Large intestine (tissue), 12 donors: ENCODE measurements around the gene MSANTD1. TPM values are rescaled to one million over a fixed set of nuclear protein-coding genes. Genes with fewer than 3 reads are reported as not detected.
A peak's percentile ranks its signal among the peaks of the same experiment; 100 is the strongest.

Source experiments
- DNase-seq, 2 donors: peaks; one replicate each; pipeline versions ENCODE4 v3.0.0 to v3.0.0-alpha.2; 2013
- H3K27ac ChIP-seq: one replicate; pipeline ENCODE4 v1.5.1; 2013; ENCODE audit warnings: low read length
- H3K27me3 ChIP-seq: 2 replicates; pipeline ENCODE4 v1.6.1; 2013; ENCODE audit warnings: low read length; ENCODE audit not compliant: control insufficient read depth, insufficient read depth
- H3K36me3 ChIP-seq: 2 replicates; pipeline ENCODE4 v1.6.1; 2013; ENCODE audit warnings: low read length; ENCODE audit not compliant: control insufficient read depth, insufficient read depth
- H3K4me1 ChIP-seq: one replicate; pipeline ENCODE4 v1.6.1; 2013; ENCODE audit warnings: low read length; ENCODE audit not compliant: control insufficient read depth, insufficient read depth
- H3K4me3 ChIP-seq: one replicate; pipeline ENCODE4 v1.5.1; 2013; ENCODE audit warnings: low read length
- H3K9me3 ChIP-seq: one replicate; pipeline ENCODE4 v1.6.1; 2013; ENCODE audit warnings: mild to moderate bottlenecking, low read depth, low read length, moderate library complexity; ENCODE audit not compliant: control insufficient read depth
- WGBS: methylation state at CpG from one replicate; pipeline ENCODE4 v1.1.5; 2013; ENCODE audit warnings: low lambda C conversion rate; ENCODE audit not compliant: insufficient coverage; 5-methylcytosine and 5-hydroxymethylcytosine counted together
- long read RNA-seq, 11 donors: transcript quantifications; one replicate each; lab custom pipeline, GENCODE V29; 2026
- polyA plus RNA-seq: library from polyadenylated mRNA; unstranded; fragments of 120-200 nt; gene quantifications from one replicate; pipeline ENCODE4 v1.2.1, GENCODE V29; 2013

The MSANTD1 gene
- 1.0 TPM for polyA plus RNA-seq
- long read RNA-seq, donor 1 = 0 reads
- long read RNA-seq, donor 2 = 0 reads
- long read RNA-seq, donor 3 = 0 reads
- long read RNA-seq, donor 4 = 0 reads
- long read RNA-seq, donor 5 = 0 reads
- long read RNA-seq, donor 6 = 0 reads
- long read RNA-seq, donor 7 = 0 reads
- long read RNA-seq, donor 8 = 0 reads
- long read RNA-seq, donor 9, partial matches to known transcripts = 0 of 1 reads
- long read RNA-seq, donor 9, other reads (novel, unspliced or antisense) = 0 of 1 reads
- long read RNA-seq, donor 10 = 0 reads
- long read RNA-seq, donor 11 = 0 reads

- Histone ChIP-seq H3K4me1 (no peaks in the 10 kb centered on the region), H3K36me3 (peaks cover 4% of the 10 kb centered on the region), H3K9me3 (no peaks in the 10 kb centered on the region), H3K4me3 (no peak within 1 kb of the TSS), H3K27ac (no peak within 1 kb of the TSS), H3K27me3 (no peaks in the 10 kb centered on the region)
- 95% methylated on average over 3 of the region's 72 CpGs for WGBS
- peak; percentile 38 to 39 for DNase-seq
Observed at GRCh38 chr4:3248811-3249661, at the start of gene MSANTD1. Gene MSANTD1, plus strand, starts transcription at chr4:3249159. Its CDS starts 64 bp downstream, at chr4:3249223.

DNA sequence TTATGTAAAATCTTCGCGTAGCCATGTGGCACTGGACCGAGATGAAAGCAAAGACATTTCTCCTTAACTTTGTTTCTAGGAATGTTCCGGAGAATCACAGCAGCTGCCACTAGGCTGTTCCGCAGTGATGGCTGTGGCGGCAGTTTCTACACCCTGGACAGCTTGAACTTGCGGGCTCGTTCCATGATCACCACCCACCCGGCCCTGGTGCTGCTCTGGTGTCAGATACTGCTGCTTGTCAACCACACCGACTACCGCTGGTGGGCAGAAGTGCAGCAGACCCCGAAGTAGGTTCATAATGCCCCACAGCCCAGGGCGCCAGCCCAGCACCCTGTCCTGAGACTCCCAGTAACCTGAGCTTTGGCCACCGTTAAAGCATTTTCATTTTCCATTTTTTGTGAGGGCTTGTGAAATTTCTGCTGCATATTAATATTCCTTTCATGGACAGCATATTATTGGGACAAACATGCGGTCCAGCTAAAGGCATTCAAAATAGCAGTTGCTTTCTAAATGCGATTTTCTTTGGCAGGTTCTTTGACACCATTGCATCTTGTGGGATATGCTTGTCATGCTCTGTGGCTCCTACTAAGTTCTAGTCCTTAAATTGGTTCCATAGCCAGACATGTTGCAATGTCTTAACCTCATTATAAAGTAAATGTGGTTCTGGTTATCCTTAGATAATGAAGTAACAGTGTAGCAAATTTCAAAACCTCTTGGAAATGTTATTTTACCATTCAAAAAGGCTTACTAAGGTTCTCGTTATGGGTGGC lies 49.1 kb upstream of the MSANTD1 start:
- Histone ChIP-seq H3K36me3 (peaks cover 69% of the 10 kb centered on the region), H3K9me3 (no peaks in the 10 kb centered on the region), H3K27ac (no peak overlapping the region), H3K4me1 (no peaks in the 10 kb centered on the region), H3K4me3 (no peak overlapping the region), H3K27me3 (no peaks in the 10 kb centered on the region)
- DNase-seq = no peak
- WGBS = 94% methylated on average over 3 of the region's 17 CpGs

- Histone ChIP-seq H3K4me1 (no peaks in the 10 kb centered on the region), H3K4me3 (no peak overlapping the region), H3K27ac (no peak overlapping the region), H3K36me3 (peaks cover 62% of the 10 kb centered on the region), H3K27me3 (no peaks in the 10 kb centered on the region), H3K9me3 (no peaks in the 10 kb centered on the region)
- WGBS = 100% methylated on average over 1 of the region's 8 CpGs
- DNase-seq = no peak
Observed at GRCh38 chr4:3200423-3201090, 48.4 kb upstream of the MSANTD1 start.

- Histone ChIP-seq H3K4me1 (no peaks in the 10 kb centered on the region), H3K4me3 (no peak overlapping the region), H3K36me3 (peaks cover 59% of the 10 kb centered on the region), H3K27ac (no peak overlapping the region), H3K27me3 (no peaks in the 10 kb centered on the region), H3K9me3 (no peaks in the 10 kb centered on the region)
- DNase-seq = no peak
- WGBS = 96% methylated on average over 4 of the region's 11 CpGs
Observed at GRCh38 chr4:3201718-3202702, 46.9 kb upstream of the MSANTD1 start.

DNA sequence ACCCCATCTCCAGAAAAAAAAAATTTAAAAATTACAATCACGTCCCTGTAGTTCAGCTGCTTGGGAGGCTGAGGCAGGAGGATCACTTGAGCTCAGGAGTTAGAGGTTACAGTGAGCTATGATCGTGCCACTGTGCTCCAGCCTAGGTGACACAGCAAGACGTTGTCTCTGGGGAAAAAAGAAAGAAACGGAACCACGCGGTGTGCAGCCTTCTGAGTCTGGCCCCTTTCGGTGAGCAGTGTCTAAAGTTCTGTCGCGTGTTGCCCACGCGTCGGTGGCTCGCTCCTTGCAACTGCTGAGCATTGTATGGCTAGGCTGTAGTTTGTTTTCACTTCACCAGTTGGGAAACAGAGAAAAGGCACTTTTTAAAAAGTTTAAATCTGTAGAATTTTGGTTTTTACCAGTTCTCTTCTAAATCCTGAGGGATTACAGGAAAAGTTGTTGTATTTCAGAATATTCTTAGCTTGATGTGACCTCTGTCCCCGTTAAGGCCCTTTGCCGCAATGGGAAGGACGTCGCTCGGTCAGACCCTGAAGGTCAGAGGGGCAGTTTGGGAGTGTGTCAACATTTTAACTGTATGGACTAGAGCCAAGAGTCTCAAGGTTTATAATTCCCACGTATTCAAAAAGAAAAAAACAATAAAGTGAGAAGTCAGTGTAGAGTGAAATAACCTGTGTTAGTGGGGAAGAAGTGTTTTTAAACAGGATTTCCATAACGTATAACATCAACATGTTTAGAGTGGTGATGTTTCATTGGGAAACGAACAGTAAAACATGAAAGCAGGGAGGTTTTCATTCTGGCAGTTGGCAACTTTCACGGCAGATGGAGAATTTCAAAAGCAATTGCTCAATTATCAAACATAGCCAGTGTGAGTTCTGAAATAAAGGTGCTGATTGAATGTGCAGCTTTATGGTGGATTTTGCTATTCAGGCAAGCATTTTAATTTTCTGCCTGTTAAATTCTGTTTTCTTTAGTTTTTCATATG lies 45.8 kb upstream of the MSANTD1 start:
- peaks cover 52% of the 10 kb centered on the region for H3K36me3 ChIP-seq
- no peak overlapping the region for H3K27ac ChIP-seq
- H3K4me3 ChIP-seq = no peak overlapping the region
- DNase-seq = no peak
- H3K9me3 ChIP-seq = no peaks in the 10 kb centered on the region
- H3K4me1 ChIP-seq = no peaks in the 10 kb centered on the region
- no peaks in the 10 kb centered on the region for H3K27me3 ChIP-seq
- WGBS = 66% methylated on average over 4 of the region's 22 CpGs

GRCh38 chr4:3203971-3204431 lies 45.0 kb upstream of the MSANTD1 start:
- H3K27ac ChIP-seq = no peak overlapping the region
- no peak for DNase-seq

GRCh38 chr4:3205995-3206394 lies 43.0 kb upstream of the MSANTD1 start:
- Histone ChIP-seq H3K4me3 (no peak overlapping the region), H3K27ac (no peak overlapping the region), H3K27me3 (no peaks in the 10 kb centered on the region), H3K36me3 (peaks cover 54% of the 10 kb centered on the region), H3K4me1 (no peaks in the 10 kb centered on the region), H3K9me3 (no peaks in the 10 kb centered on the region)
- no CpG with 5 or more reads among the region's 11 CpGs for WGBS
- DNase-seq = no peak

More at GRCh38 chr4:3203971-3204431, 45.0 kb upstream of the MSANTD1 start:
- H3K4me1 ChIP-seq = no peaks in the 10 kb centered on the region
- no peak overlapping the region for H3K4me3 ChIP-seq
- H3K36me3 ChIP-seq = peaks cover 50% of the 10 kb centered on the region
- no CpG with 5 or more reads among the region's 8 CpGs for WGBS
- no peaks in the 10 kb centered on the region for H3K27me3 ChIP-seq
- no peaks in the 10 kb centered on the region for H3K9me3 ChIP-seq

DNA sequence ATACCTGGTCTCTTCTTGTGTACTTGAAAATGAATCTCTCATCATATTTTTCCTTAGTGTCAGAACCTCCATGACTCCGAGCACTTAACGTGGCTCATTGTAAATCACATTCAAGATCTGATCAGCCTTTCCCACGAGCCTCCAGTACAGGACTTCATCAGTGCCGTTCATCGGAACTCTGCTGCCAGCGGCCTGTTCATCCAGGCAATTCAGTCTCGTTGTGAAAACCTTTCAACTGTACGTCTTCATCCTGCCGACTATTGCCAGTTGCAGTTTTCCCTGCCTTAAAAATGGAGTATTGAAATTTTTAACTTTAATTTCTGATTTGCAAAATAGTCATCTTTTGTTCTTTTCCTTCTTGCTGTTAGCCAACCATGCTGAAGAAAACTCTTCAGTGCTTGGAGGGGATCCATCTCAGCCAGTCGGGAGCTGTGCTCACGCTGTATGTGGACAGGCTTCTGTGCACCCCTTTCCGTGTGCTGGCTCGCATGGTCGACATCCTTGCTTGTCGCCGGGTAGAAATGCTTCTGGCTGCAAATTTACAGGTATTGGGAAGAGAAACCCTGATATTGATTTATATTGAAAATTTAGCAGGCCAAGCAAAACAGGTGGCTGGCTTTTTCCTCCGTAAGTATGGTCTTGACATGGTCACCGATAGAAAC lies 42.4 kb upstream of the MSANTD1 start:
- WGBS = 100% methylated on average over 3 of the region's 18 CpGs
- Histone ChIP-seq H3K9me3 (no peaks in the 10 kb centered on the region), H3K27me3 (no peaks in the 10 kb centered on the region), H3K4me1 (no peaks in the 10 kb centered on the region), H3K4me3 (no peak overlapping the region), H3K36me3 (peaks cover 55% of the 10 kb centered on the region), H3K27ac (no peak overlapping the region)
- no peak for DNase-seq
